Neural progenitor cell (in vitro differentiated cells): ENCODE measurements around the gene TBC1D9B.

Source experiments
- CTCF ChIP-seq: fragments of 200-600 bp; sonication (generic); IDR thresholded peaks from 2 replicates; pipeline ENCODE4 v1.5.1; 2017; ENCODE audit warnings: antibody characterized with exemption, mild to moderate bottlenecking
- EZH2phosphoT487 ChIP-seq: fragments of 200-600 bp; sonication (generic); IDR thresholded peaks from 2 replicates; pipeline ENCODE4 v1.6.1; 2017; ENCODE audit warnings: antibody characterized with exemption

- TF ChIP-seq CTCF (no peak), EZH2phosphoT487 (no peak)
Measured at GRCh38 chr5:179820127-179820482, 87.6 kb downstream of the TBC1D9B start.
